ENCODE measurements around the gene DGKD.

DNA sequence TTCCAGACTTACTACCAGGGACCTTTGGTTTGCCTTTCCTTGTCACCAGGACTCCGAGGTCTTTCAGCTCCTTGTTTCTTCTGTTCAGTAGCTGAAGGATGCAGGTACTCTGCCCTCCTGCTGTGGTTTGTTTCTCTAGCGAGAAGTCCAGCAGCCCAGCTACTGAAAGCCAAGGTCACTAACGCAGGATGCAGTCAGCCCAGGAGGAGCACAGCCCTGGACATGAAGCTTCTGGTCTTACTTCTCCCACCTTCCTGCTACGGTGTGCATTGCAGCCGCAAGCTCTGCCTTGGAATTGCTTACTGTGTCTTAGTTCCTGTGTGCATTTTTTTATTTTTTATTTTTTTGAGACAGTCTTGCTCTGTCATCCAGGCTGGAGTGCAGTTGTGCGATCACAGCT lies 62.4 kb downstream of the DGKD start:
- TF ChIP-seq, protein P1, sequence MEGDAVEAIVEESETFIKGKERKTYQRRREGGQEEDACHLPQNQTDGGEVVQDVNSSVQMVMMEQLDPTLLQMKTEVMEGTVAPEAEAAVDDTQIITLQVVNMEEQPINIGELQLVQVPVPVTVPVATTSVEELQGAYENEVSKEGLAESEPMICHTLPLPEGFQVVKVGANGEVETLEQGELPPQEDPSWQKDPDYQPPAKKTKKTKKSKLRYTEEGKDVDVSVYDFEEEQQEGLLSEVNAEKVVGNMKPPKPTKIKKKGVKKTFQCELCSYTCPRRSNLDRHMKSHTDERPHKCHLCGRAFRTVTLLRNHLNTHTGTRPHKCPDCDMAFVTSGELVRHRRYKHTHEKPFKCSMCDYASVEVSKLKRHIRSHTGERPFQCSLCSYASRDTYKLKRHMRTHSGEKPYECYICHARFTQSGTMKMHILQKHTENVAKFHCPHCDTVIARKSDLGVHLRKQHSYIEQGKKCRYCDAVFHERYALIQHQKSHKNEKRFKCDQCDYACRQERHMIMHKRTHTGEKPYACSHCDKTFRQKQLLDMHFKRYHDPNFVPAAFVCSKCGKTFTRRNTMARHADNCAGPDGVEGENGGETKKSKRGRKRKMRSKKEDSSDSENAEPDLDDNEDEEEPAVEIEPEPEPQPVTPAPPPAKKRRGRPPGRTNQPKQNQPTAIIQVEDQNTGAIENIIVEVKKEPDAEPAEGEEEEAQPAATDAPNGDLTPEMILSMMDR (IDR thresholded peaks at IDR 0.05; ENCODE audit: low read depth, low read length) = no peak
- TF ChIP-seq EZH2phosphoT487 (IDR thresholded peaks at IDR 0.05; ENCODE audit: low read depth) = no peak

Measured in OCI-LY3 (cell line).